HG02588 (cell line): ENCODE data around the gene CCM2.

ENCODE experiments used
- ATAC-seq: cut with Tn5 transposase; IDR thresholded peaks from one replicate; pipeline ENCODE4 v1.9.1; 2021; ENCODE audit warnings: mild to moderate bottlenecking, moderate library complexity; ENCODE audit not compliant: unreplicated experiment

Gene CCM2

DNA sequence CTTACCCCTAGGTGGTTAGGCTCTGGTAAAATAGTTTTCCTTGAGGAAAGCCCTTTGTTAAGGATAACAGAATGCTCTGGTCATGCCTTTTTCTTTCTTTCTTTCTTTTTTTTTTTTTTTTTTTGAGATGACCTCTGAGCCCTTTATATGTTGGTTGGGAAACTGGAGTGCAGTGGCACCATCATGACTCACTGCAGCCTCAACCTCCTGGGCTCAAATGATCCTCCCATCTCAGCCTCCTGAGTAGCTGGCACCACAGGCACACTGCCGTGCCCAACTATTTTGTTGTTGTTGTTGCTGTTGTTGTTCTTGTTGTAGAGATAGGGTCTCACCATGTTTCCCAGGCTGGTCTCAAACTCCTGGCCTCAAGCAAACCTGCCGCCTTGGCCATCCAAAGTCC lies 61.4 kb downstream of the CCM2 start:
- ATAC-seq = no peak

DNA sequence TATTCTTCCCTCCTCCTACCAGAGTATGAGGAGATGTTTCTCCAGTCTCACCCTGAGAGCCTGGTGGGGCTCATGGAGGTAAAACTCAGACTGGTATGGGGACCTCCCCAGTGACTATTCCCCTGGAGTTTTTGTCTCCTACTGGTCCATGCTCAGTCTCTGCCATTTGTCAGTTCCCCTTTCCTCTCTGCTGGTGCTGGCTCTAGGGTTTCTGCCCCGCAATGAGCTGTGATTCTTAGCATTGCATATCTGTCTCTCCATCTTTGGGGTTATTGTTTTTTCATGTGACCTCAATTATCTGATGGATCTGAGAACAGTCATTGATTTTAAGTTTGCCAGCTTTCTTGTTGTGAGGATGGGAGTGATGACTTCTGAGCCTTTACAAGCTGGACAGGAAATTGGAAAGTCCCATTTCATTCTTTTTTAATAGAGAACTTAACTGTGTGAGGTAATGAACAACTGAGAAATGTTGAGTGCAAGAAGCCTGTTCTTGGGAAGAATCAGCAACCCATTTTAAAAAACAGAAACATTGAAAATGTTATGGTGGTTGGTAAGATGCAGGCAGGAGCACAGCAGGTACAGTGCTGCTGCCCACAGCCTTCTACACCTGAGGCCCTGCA lies 61.9 kb downstream of the CCM2 start:
- ATAC-seq = no peak

DNA sequence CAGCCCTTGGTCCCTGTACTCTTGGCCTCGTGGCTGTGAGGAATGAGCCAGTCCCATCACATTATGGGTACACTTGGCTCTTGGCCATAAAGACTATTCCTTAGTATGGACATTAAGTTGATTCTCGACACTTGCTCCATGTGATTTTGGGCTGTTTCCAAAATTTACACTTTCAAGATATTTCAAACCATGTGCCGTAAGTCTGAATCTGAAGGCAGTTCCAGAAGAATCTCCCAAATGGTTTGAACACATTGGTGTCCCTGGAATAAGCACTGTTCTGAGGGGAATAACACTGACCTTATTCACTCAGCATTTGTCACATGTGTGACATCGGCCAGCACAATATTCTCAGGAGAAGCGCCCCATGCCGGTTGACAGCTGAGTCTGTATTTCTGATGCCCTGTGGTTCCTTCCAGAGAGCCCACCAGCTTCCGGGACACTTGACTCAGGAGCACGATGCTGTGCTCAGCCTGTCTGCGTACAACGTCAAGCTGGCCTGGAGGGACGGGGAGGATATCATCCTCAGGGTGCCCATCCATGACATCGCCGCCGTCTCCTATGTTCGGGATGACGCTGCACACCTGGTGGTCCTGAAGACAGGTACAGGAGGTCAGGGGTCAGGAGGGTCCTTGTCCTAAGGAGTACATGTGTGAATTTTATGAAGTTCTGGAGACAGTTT lies 64.2 kb downstream of the CCM2 start:
- no peak for ATAC-seq

DNA sequence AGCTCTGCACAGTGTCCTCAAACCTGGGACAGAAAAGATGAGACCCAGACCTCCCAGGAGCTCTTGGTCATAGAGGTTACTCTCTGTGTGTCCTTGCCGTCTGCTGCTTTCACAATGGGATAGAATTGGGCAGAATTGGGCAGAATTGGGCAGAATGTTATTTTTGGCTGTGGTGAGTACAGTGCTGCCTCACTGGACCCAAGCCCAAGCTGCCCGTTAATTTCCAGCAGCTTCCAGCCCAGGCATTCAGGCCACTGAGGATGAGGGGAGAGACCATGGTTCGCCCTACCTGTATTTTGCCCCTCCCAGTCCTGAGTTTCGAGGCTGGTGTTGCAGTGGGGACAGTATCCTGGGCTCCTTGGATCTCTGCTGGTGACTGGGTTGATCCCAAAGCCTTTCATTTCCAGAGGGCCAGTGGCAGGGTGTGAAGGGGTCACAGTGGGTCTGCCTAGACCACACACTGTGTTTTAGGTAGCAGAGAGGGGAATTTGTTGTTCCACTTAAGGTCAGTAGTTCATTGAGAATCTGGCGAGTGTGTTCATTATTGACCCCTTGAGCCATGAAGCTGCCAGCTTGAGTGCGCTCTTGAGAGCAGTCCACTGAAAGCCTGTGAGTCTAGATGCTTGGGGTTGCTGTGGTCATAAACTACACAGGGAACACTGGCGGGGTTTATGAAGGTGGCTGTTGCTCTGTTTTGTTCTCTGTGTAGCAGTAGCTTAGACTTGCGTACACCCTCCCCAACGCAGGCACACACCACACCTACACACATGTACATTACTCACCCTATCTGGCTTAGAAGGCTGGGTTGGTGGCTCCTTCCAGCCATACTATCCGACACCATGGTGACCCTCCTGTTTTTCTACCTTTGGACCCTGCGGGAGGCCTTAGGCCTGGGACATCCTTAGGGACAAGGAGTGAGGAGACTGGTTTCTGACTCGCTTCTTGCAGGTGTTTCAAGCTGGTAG lies 65.3 kb downstream of the CCM2 start:
- ATAC-seq = no peak

DNA sequence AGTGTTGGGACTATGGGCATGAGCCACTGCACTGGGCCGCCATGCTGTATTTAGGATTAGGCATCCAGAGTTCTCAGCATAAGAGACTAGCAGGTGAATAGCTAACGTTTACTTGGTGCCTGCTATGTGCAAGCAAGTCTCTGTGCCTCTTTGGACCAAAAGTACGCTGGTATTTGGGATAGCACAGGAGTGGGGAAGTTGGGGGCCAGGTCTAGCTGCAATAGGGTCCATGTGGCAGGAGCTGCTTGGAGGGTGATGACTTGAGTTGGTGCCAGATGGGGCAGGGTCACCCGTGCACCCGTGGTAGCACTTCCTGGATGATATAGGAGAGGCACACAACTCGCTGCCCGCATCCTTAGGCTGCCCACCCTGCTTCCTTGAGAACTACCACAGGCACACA lies 66.4 kb downstream of the CCM2 start:
- no peak for ATAC-seq

DNA sequence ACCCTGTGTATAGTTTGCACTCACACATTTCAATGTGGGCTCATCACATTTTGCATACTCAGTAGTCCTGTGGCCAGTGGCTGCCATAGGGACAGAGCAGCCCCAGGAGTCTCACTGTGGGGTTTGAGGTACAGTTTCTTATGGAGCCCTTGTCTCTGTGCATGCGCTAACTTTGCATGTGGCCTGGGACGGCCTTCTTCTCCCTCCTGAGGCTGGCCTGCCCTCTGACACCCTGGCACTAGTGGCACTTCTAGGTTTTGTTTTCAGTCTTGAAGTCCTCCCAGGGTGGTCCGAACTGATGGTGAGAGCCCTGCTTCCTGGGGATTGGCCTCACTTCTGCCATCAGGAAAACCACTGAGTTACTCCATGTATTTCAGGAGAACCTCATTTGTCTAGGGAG lies 67.6 kb downstream of the CCM2 start:
- no peak for ATAC-seq

DNA sequence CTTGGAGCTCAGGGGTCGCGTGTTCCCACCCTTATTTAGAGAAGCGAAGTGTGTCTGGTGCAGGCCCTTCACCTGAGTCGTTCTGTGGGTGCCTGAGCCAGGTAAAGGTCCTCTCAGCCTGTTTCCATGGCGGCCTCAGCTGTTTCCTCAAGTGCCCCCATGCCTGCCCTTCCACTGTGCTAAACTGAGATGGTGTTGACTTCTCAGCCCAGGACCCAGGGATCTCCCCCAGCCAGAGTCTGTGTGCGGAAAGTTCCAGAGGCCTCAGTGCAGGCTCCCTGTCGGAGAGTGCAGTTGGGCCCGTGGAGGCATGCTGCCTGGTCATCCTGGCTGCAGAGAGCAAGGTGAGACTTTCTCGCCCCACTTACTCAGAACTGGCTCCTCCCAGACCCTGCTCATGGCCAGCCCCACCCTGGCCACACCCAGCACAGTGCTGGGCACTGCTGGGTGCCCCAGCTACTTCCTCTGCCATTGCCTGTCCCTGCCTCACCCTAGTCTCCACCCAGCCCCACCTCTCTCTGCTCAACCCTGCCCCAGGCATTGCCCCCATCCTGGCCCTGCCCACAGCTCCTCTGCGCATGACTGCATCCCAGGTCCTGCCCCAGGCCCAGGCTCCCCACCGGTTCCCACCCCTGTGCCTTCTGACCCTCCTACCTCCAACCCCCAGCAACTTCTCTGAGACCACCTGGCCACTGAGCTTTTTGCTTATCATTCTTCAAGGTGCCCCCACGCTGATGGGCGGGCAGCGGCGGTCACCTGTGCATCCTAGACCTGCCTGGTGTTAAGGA lies 68.4 kb downstream of the CCM2 start:
- no peak for ATAC-seq

DNA sequence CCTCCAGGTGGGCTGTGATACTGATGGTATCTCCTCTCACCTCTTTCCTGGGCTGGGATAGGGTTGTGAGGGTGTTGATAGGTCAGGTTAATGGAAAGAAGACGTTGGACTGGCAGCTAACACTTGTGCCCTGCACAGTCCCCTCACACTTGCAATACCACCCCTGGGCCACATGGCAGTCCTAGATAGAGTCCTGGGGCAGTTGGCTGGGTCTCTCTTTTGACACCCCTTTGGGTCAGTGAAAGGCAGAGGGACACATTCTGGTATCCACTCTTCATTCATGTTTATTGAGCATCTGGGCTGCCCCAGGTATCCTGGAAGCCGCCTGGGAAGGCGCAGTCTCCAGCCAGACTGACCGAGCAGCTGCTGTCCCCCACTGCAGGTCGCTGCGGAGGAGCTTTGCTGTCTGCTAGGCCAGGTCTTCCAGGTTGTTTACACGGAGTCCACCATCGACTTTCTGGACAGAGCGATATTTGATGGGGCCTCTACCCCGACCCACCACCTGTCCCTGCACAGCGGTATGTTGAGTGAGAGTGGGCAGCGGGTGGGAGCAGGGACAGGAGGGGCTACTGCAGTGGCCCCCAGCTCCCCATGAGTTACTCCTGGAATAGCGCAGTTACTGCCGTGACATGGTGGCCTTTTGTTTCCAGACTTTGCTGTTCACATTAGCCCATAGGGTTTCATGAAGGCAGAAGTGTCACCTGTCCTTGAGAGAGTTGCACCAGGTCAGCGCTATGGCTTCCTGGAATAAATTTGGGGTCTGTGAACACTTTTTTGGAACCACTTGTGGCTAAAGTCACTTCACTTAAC lies 69.6 kb downstream of the CCM2 start:
- no peak for ATAC-seq

DNA sequence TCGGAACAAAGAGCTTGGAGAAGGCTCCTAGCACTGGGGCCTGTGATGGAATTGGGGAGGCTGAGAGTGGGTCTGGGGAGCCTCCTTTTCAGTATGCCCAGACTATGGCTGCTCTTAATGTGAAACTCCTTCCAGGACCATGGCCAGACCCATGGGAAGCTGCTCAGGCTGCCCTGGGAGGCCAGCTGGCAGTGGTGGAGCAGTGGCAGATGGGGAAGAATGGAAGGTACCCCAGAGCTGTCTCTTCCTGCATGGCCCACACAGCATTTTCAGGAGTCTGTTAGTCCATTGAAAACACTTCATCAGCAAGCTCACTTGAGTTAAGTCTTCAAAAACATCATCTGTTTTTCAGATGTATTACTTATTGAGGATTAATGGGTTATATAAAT lies 70.2 kb downstream of the CCM2 start:
- ATAC-seq = no peak

DNA sequence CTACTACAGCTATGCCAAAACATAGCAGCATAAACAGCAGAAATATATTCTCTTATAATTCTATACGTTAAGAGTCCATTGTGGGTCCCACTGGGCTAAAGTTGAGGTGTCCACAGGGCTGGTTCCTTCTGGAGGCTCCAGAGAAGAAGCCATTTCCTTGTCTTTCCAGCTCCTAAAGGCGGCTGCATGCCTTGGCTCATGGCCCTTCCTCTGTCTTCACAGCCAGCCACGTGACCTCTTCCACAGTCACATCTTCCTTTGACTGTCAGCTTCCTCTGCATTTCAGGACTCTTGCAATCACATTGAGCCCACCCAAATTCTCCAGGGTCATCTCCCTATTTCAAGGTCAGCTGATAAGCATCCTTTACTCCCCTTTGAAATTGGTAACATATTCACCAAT lies 71.5 kb downstream of the CCM2 start:
- no peak for ATAC-seq

DNA sequence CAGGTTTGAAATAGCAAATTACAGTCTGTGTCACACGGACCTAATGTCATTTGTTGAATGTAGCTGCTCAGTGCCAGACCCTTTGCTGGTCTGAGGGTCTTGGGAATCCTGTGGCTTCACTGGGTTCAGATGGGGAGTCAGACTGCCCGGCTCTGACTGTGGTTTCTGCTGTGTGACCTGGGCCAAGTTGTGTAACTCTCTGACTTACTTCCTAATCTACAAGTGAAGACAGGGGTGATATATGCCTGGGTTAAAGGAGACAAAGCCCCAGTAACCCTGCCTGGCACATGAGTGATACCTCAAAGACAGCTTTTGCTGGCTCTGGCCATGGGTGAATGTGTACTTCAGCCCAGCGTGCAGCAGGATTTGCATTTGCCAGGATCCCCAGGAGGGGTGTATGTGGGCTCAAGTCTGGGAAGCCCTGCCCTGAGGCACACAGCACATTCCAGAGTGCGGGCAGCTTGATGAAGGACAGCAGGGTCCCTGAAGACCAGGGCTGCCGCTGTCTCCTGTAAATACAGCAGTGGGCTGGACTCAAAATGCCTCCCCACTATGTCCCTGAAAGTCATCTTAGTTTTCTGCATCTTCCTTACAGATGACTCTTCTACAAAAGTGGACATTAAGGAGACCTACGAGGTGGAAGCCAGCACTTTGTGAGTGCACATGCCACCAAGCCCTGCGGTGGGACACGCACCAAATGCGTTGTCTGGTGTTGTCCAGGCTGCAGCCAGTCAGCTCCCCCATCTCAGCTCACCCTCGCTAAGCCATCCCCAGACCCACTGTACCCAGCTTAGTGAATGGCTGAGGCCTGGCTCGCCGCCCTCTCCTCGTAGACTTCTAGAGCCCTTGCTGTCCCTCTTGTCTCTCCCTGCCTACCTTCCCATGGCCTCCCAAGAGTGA lies 72.4 kb downstream of the CCM2 start:
- ATAC-seq = no peak

DNA sequence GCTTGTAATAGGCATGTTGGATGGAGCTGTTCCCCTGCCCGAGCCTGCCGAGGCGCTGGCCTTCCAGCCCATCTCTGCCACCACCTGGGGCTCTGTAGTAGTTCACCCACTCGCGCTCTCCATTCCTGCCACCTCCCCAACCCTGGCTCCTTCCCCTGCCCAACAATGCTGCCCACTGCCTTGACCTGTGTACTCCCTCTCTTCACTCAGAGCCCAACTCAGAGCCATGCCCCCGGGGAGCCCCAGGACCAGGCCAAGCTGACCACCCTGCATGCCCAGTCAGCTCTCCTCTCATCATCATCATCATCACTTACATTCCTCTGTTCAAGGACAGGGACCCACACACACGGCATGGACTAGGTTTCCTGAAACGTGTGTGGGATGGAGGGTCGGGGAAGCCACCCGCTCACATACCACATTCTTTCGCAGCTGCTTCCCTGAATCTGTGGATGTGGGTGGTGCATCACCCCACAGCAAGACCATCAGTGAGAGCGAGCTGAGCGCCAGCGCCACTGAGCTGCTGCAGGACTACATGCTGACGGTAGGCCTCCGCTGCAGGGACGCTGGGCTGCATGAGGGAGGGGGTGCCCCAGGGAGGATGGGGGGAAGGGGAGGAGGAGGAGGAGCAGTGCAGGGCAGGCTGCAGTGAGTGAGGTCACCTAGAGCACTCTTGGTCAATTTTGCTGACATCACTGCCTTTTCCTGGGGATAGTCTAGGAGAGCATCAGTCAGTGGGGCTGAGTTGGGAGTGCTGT lies 73.2 kb downstream of the CCM2 start:
- no peak for ATAC-seq

DNA sequence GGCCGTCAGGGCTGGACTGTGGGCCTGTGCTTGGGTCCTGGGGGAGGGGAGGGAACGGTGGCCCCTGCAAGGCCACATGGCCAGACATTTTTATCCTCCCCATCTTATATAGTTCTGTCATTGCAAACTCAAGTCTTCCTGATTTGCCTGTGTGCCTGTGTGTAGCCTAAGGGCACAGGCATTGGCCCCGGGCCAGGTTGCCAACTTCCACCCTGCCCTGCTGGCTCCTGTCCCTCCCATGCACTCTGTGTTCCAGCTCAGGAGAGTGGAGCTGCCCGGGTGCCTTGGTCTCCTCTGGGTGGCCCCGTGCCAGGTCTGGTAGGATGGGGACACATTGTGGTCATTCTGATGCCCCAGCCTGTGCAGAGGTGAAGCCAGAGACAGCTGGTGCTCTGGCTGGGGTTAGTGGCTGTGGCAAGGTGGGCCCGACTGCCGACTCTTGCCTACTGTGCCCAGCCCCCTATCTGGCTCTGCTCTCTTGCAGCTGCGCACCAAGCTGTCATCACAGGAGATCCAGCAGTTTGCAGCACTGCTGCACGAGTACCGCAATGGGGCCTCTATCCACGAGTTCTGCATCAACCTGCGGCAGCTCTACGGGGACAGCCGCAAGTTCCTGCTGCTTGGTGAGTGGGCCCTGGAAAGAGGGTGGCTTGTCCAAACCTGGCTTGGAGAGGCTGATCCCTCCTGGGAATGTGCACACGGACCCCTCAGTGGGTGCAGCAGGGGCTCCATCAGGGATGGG lies 74.0 kb downstream of the CCM2 start:
- ATAC-seq = no peak

DNA sequence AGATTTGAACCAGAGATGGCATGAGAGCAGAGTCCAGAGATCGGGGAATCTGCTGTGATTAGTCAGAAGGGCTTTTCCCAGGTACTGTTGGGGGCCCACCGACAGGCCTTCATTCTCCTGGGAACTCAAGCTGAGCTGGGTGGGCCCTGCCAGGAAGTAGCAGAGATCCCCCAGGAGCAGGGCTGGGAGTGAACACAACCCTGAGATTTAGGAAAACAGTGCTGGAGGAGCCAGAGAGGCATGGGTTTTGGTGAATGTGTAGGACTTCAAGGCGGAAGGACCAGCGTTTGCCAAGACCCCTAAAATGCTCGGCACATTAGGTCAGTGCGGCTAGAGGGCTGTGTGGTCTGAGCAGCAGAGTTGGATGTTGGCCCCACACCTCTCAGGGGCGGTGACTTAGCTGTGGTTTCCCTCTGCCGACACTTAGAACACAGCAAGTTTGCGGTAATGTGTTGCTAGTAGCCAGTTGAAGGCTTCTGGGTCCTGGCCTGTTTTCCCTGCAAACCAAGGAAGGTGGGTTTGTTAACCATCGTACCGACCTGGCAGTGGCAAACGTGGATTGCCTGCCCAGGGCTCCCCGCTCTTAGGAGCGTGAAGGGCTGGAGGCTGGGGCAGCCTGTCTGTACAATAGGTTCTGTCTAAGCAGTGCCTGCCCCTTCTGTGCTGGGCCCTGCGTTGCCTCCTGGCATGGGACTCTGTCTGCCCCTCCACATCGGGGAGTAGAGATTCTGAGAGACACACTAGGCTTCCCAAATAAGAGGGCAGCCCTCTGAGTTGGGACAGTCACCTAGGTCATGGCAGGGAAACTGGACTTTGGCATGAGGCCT lies 74.7 kb downstream of the CCM2 start:
- ATAC-seq = no peak

DNA sequence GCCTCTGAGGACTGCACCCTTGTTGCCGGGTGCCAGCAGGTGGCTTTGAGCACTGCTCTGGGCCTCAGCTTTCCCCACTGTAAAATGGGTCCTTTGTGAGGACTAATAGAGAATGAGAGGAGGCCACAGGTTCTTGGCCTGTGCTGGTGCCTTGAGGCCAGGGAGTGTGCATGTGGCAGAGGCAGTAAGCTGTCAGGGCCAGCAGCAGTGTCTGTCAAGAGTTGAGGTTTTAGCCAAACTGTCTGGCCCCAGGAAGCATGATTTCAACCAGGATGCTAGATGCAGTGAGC lies 75.3 kb downstream of the CCM2 start:
- ATAC-seq = no peak

DNA sequence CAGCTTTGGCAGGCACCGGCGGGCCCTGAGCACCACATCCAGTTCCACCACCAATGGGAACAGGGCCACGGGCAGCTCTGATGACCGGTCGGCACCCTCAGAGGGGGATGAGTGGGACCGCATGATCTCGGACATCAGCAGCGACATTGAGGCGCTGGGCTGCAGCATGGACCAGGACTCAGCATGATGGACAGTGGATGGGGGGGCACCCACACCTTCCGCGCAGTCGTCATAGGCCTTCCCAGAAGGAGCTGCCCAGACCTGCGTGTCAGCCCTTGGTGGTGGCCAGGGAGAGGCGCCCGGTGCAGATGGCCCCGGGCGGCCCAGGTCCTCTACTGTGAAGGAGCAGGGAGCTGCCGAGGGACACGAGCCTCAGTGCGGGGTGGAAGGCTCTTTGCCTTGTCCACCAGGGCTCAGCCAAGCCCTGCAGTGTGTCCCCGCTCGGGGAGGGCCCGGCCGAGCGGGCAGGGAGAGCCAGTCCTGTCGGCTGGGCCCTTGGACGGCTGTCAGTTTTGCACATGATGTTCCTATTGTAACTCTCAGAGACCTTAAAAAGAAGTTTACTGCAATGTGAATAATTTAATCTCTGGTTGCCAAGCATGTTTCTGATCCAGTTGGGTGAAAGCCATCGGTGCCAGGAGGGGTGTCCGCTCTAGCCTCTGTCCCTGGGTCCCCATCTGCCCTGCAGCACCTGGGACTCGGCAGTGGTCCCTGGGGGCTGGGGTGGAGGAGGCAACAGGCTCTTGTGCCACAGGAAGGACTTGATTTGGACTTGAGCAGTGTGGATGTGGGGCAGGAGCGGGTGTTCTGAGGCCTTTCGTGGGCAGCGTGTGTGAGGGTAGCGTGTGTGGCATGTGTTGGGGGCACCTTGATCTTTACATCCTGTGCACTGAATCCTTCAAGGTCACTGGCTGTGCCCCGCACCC lies 76.1 kb downstream of the CCM2 start:
- ATAC-seq = no peak
